ENCODE measurements around the gene CACNA2D2. TPM values are rescaled to one million over a fixed set of nuclear protein-coding genes. Genes with fewer than 3 reads are reported as not detected.

Gene CACNA2D2
- total and polyA plus RNA-seq, 2 of the 8 experiments (the other 6 are each of a cell fraction or from before 2014, with no cell fraction given), result 14.1 to 25.0 TPM

DNA sequence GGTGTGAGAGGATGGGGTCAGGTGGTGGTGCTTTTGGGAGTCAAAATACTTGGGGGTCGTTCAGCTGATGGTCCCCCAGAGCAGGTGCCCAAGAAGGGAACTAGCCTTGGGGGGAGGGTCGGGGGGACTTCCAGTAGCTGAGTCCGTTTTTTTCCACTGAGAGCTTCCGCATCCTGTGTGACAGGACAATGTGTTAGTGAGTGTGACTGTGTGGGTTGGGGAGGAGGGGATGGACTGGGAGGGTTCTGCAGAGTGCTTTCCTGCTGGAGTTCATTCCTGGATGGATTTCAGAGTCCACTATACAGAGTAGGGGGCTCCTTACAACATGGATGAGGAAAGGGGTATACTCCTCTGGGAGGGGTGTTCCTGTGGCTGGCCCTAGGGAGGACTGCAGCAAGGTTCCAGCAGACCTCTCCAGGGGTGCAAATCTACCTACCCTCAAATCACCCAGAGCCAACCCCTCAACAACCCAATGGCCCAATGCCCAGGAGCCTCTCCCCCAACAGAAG lies 180.3 kb downstream of the CACNA2D2 start:
- H3K36me3 ChIP-seq (ENCODE audit: control insufficient read depth in 2 of 4, insufficient read depth in 4 of 4, low read length in 3 of 4), result peaks cover 18 to 27% (median 23%) of the 10 kb centered on the region in 4 experiments
- H3K23ac ChIP-seq (ENCODE audit: insufficient read length), result no peak overlapping the region
- 0 out of 2 replicates have a peak overlapping the region, but pooled peaks have one; percentile 72 for H2BK20ac ChIP-seq (ENCODE audit: low read length)
- no peak overlapping the region for H3K27ac ChIP-seq (ENCODE audit: low read depth, low read length)
- peak overlapping the region; percentile 97 for H3K4me2 ChIP-seq (ENCODE audit: insufficient read depth in 1 of 2, low read depth in 2 of 2, low read length in 2 of 2)
- no peak overlapping the region for H3K56ac ChIP-seq (replicated peaks; ENCODE audit: insufficient read length, low read depth, low read length)
- H3K4me1 ChIP-seq (replicated peaks in 1 of 4; ENCODE audit: control insufficient read depth in 3 of 4, insufficient read depth in 4 of 4, low read length in 3 of 4), result peaks cover 0 to 40% (median 21%) of the 10 kb centered on the region in 4 experiments; a peak in 6 of 7 replicates
- peak overlapping the region; percentile 97 for H3K18ac ChIP-seq (ENCODE audit: extremely low read depth, low read length)
- H4K5ac ChIP-seq (ENCODE audit: insufficient read length, low read depth, low read length), result no peak overlapping the region
- ChIA-PET POLR2A (ENCODE audit: partially characterized antibody) (interaction anchor here (0.7 to 12.6 kb wide), 9 partner anchors 13 to 64 kb away, joined by 3 to 149 read pairs (median 9); partner anchors contain the start of genes HYAL1, HYAL3, IFRD2 and LSMEM2), CTCF (ENCODE audit: partially characterized antibody) (interaction anchor here (0.8 to 7.5 kb wide), 21 partner anchors 8 to 131 kb away, joined by 3 to 75 read pairs (median 8); partner anchors contain the start of genes GNAT1, HYAL1, IFRD2 and LSMEM2)
- peaks cover 8 to 22% of the 10 kb centered on the region in 2 experiments for H4K20me1 ChIP-seq (replicated peaks in 1 of 2; ENCODE audit: control insufficient read depth in 1 of 2, insufficient read depth in 2 of 2, low read length in 2 of 2)
- H3K9me3 ChIP-seq (ENCODE audit: insufficient read depth in 2 of 2, low read depth in 1 of 2, low read length in 1 of 2), result no peaks in the 10 kb centered on the region
- peak overlapping the region; percentile 88; the same call in 1 of the 2 replicates for H2BK15ac ChIP-seq (ENCODE audit: low read length)
- no peaks in the 10 kb centered on the region for H3K27me3 ChIP-seq (replicated peaks in 1 of 4; ENCODE audit: control insufficient read depth in 3 of 4, extremely low read depth in 1 of 4, insufficient read depth in 3 of 4, low read length in 3 of 4)
- H2AFZ ChIP-seq (ENCODE audit: low read length), result no peak overlapping the region
- H2BK12ac ChIP-seq (ENCODE audit: low read depth, low read length), result peak overlapping the region; percentile 92; the same call in 1 of the 2 replicates
- no peak overlapping the region for H2AK5ac ChIP-seq (ENCODE audit: low read depth, low read length)
- peak overlapping the region in 3 of 4 experiments; percentile 89 to 96 (median 95); a peak in 5 of 8 replicates for H3K4me3 ChIP-seq (ENCODE audit: extremely low read depth in 1 of 4, insufficient read depth in 2 of 4, low read depth in 3 of 4, low read length in 4 of 4)
- peaks cover 0 to 36% of the 10 kb centered on the region in 2 experiments; a peak in 3 of 4 replicates for H3K79me2 ChIP-seq (ENCODE audit: control insufficient read depth in 1 of 2, insufficient read depth in 2 of 2, low read length in 2 of 2)
- FAIRE-seq (no peak), DNase-seq (ENCODE audit: low read depth in 1 of 2, low spot score in 2 of 2) (no peak)
- H2BK5ac ChIP-seq (ENCODE audit: low read depth, low read length), result peak overlapping the region; percentile 99; the same call in 1 of the 2 replicates
- no peak overlapping the region for H2BK120ac ChIP-seq (replicated peaks; ENCODE audit: low read depth, low read length)
- WGBS, 2 experiments (ENCODE audit: extremely low coverage in 1 of 2, insufficient coverage in 1 of 2, insufficient read length in 1 of 2, insufficient replicate concordance in 2 of 2, low coverage in 1 of 2, low lambda C conversion rate in 2 of 2, missing lambda C conversion rate in 1 of 2), result 74% methylated on average over 4 of the region's 4 CpGs; no CpG with 5 or more reads in 1 of the 2 experiments
- no peak overlapping the region for H3K14ac ChIP-seq (ENCODE audit: insufficient read length)
- no peak overlapping the region for H3K4ac ChIP-seq (replicated peaks; ENCODE audit: insufficient read length, low read depth, low read length)
- peaks cover 20% of the 10 kb centered on the region for H3K79me1 ChIP-seq (ENCODE audit: low read depth, low read length)
- no peak overlapping the region for H4K8ac ChIP-seq (ENCODE audit: extremely low read depth, insufficient read depth, low read length)
- peaks cover 24% of the 10 kb centered on the region for H3K23me2 ChIP-seq (ENCODE audit: low read depth, low read length)
- H4K91ac ChIP-seq (replicated peaks; ENCODE audit: insufficient read length, low read length), result peak overlapping the region; percentile 91
- H3K9ac ChIP-seq (replicated peaks in 1 of 4; ENCODE audit: extremely low read depth in 1 of 4, low read depth in 3 of 4, low read length in 3 of 4), result no peak overlapping the region; a peak in 1 of 7 replicates
- TF ChIP-seq RFX5 (IDR thresholded peaks at IDR 0.05; ENCODE audit: borderline replicate concordance, low read depth, low read length) (no peak), CHD2 (IDR thresholded peaks at IDR 0.05; ENCODE audit: low read length) (no peak), EGR1 (IDR thresholded peaks at IDR 0.05; ENCODE audit: borderline replicate concordance, low read depth, low read length) (no peak), POLR2AphosphoS5 (IDR thresholded peaks at IDR 0.05; ENCODE audit: low read depth, low read length) (no peak), MAFK (IDR thresholded peaks at IDR 0.05; ENCODE audit: low read depth, low read length) (no peak), RNF2 (IDR thresholded peaks at IDR 0.05; ENCODE audit: borderline replicate concordance, low read depth, low read length, missing control alignments, poor library complexity, severe bottlenecking) (no peak), NRF1 (IDR thresholded peaks at IDR 0.05; ENCODE audit: low read depth, low read length) (no peak), POU5F1 (IDR thresholded peaks at IDR 0.05; ENCODE audit: low read depth, low read length) (no peak), SP2 (IDR thresholded peaks at IDR 0.05; ENCODE audit: low read length) (no peak), TEAD4 (IDR thresholded peaks at IDR 0.05; ENCODE audit: low read depth, low read length) (no peak), TAF1 (IDR thresholded peaks at IDR 0.05; ENCODE audit: low read depth, low read length) (no peak)
- TF ChIP-seq, protein P1, sequence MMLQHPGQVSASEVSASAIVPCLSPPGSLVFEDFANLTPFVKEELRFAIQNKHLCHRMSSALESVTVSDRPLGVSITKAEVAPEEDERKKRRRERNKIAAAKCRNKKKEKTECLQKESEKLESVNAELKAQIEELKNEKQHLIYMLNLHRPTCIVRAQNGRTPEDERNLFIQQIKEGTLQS (IDR thresholded peaks at IDR 0.05; ENCODE audit: insufficient read depth, low read depth, low read length), result no peak

All from H1 (cell line).